Measurements from ENCODE around the gene ANO2.

The ANO2 gene

DNA sequence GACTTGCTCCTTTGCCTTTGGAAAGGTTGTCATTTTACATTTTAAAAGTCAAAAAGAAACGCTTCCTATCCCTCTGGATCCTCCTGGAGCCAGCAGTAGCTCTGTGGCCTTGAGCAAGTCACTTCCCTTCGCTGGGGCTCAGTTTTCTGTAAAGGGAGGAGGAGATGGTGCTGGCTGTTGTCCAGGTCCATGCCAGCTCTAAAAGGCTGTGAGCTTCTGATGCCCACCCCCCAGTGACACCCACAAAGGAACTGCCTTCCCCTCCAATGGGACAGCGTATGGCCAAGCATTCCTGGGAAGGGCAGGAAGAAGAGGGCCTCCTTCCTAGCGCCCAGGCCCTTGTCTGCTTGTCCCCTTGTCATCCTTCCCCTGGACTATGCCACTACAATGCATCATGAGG, 431.7 kb downstream of the ANO2 start:
- DNase-seq (ENCODE audit: low spot score), result no peak

Data from HuH-7 (cell line).